Caco-2 (cell line): Measurements from ENCODE around the gene RIN3. TPM values are rescaled to one million over a fixed set of nuclear protein-coding genes. Genes with fewer than 3 reads are reported as not detected.

Source experiments
- BruUV-seq: library from RNA; stranded (reverse); fragments of 400-500 nt; replicated peaks from 2 replicates; lab custom pipeline; 2021; lab: Mats Ljungman, UMichigan
- CTCF ChIA-PET: fragments of 300-600 bp; sonication (Branson Sonifier 250); formaldehyde crosslinking; loops from one replicate; lab custom pipeline; 2022; ENCODE audit warnings: antibody characterized with exemption; lab: Charles Lee
- POLR2A ChIA-PET: fragments of 300-600 bp; sonication (Branson Sonifier 250); formaldehyde crosslinking; loops from one replicate; lab custom pipeline; 2022; ENCODE audit warnings: antibody characterized with exemption; lab: Charles Lee
- DNase-seq, 2 experiments: peaks; one replicate each; pipeline versions ENCODE4 v3.0.0 to v3.0.0-alpha.2; 2020 to 2022
- H3K27me3 ChIP-seq: replicated peaks from 2 replicates; pipeline ENCODE4 v1.6.0; 2011; ENCODE audit warnings: low read length; ENCODE audit not compliant: control insufficient read depth, insufficient read depth
- H3K36me3 ChIP-seq: 2 replicates; pipeline ENCODE4 v1.5.1; 2011; ENCODE audit warnings: low read length; ENCODE audit not compliant: control insufficient read depth, insufficient read depth
- H3K4me1 ChIP-seq: fragments of 250-450 bp; sonication (Bioruptor Pico); 2 replicates; pipeline ENCODE4 v1.5.1; 2020; ENCODE audit warnings: mild to moderate bottlenecking
- H3K4me3 ChIP-seq: 2 replicates; pipeline ENCODE4 v1.5.1; 2011; ENCODE audit warnings: low read depth, mild to moderate bottlenecking, control low read depth, low read length
- H3K9me3 ChIP-seq: fragments of 250-450 bp; sonication (Bioruptor Pico); 2 replicates; pipeline ENCODE4 v1.5.1; 2020; ENCODE audit warnings: mild to moderate bottlenecking, moderate library complexity
- H3K27ac Mint-ChIP-seq: one replicate; pipeline ENCODE4 v1.8.0; 2022; ENCODE audit warnings: mixed read lengths; ENCODE audit not compliant: unreplicated experiment
- H3K27me3 Mint-ChIP-seq: one replicate; pipeline ENCODE4 v1.8.0; 2022; ENCODE audit warnings: mixed read lengths; ENCODE audit not compliant: insufficient read depth, unreplicated experiment
- H3K36me3 Mint-ChIP-seq: one replicate; pipeline ENCODE4 v1.8.0; 2022; ENCODE audit warnings: mild to moderate bottlenecking, mixed read lengths; ENCODE audit not compliant: insufficient read depth, unreplicated experiment
- H3K4me1 Mint-ChIP-seq: one replicate; pipeline ENCODE4 v1.8.0; 2022; ENCODE audit warnings: low read depth, mixed read lengths; ENCODE audit not compliant: unreplicated experiment
- H3K4me3 Mint-ChIP-seq: one replicate; pipeline ENCODE4 v1.8.0; 2022; ENCODE audit warnings: mild to moderate bottlenecking, moderate library complexity, mixed read lengths; ENCODE audit not compliant: unreplicated experiment
- H3K9me3 Mint-ChIP-seq: one replicate; pipeline ENCODE4 v1.8.0; 2022; ENCODE audit warnings: mixed read lengths; ENCODE audit not compliant: unreplicated experiment
- intact Hi-C: fragments of 100-400 bp; cut with micrococcal nuclease; formaldehyde crosslinking; loops from one replicate; pipeline ENCODE4 v1.10.0; 2022; ENCODE audit not compliant: unreplicated experiment
- total RNA-seq: library from RNA; stranded (reverse); gene quantifications from 2 replicates; pipeline ENCODE4 v1.2.3, GENCODE V29; 2022
- TF ChIP-seq, protein P1 (sequence below), 2 experiments: fragments of 200-600 bp in 1 of 2; IDR thresholded peaks; 1 replicate in 1 of 2; 2 replicates in 1 of 2; pipeline versions ENCODE4 v1.5.1 to v1.8.0; 2011 to 2022; ENCODE audit warnings: antibody characterized with exemption in 1 of 2, control low read depth in 1 of 2, inconsistent platforms in 1 of 2, low read depth in 1 of 2, low read length in 1 of 2, mild to moderate bottlenecking in 1 of 2, moderate library complexity in 1 of 2; ENCODE audit not compliant: insufficient read depth in 1 of 2, severe bottlenecking in 1 of 2, unreplicated experiment in 1 of 2

RIN3 gene
- total RNA-seq, 1 experiment from 2014 or later = 20.7 TPM

DNA sequence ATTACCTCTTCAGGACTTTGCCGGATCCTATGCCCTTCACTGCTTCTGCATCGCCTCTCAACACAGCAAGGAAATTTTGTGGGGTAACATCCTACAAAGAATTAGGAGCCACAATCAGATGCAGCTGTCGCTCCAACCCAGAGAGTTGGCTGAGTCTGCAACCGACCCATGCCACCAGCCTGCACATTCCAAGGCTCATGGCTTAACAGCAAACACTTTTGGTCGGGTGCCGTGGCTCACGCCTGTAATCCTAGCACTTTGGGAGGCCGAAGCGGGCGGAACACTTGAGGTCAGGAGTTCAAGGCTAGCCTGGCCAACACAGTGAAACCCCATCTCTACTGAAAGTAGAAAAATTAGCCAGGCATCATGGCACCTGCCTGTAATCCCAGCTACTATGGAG, 202.6 kb downstream of the RIN3 start:
- TF ChIP-seq, protein P1, sequence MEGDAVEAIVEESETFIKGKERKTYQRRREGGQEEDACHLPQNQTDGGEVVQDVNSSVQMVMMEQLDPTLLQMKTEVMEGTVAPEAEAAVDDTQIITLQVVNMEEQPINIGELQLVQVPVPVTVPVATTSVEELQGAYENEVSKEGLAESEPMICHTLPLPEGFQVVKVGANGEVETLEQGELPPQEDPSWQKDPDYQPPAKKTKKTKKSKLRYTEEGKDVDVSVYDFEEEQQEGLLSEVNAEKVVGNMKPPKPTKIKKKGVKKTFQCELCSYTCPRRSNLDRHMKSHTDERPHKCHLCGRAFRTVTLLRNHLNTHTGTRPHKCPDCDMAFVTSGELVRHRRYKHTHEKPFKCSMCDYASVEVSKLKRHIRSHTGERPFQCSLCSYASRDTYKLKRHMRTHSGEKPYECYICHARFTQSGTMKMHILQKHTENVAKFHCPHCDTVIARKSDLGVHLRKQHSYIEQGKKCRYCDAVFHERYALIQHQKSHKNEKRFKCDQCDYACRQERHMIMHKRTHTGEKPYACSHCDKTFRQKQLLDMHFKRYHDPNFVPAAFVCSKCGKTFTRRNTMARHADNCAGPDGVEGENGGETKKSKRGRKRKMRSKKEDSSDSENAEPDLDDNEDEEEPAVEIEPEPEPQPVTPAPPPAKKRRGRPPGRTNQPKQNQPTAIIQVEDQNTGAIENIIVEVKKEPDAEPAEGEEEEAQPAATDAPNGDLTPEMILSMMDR (IDR thresholded peaks at IDR 0.05; ENCODE audit: insufficient read depth in 1 of 2, low read depth in 1 of 2, low read length in 1 of 2, severe bottlenecking in 1 of 2, unreplicated experiment in 1 of 2) = no peak
- Histone ChIP-seq H3K27me3 (no peaks in the 10 kb centered on the region), H3K9me3 (no peaks in the 10 kb centered on the region), H3K4me3 (no peak overlapping the region), H3K4me1 (peaks cover 13% of the 10 kb centered on the region), H3K36me3 (no peaks in the 10 kb centered on the region; the same call in 1 of the 2 replicates)
- intact Hi-C loops = no loop called here
- ChIA-PET CTCF (no interaction called here), POLR2A (no interaction called here)
- H3K36me3 Mint-ChIP-seq = peaks cover 11% of the 10 kb centered on the region
- H3K9me3 Mint-ChIP-seq = no peaks in the 10 kb centered on the region
- DNase-seq = no peak
- no peak overlapping the region for H3K4me3 Mint-ChIP-seq
- no peak overlapping the region for H3K27ac Mint-ChIP-seq
- H3K27me3 Mint-ChIP-seq = no peaks in the 10 kb centered on the region
- BruUV-seq = no TSS peak
- peaks cover 2% of the 10 kb centered on the region for H3K4me1 Mint-ChIP-seq

DNA sequence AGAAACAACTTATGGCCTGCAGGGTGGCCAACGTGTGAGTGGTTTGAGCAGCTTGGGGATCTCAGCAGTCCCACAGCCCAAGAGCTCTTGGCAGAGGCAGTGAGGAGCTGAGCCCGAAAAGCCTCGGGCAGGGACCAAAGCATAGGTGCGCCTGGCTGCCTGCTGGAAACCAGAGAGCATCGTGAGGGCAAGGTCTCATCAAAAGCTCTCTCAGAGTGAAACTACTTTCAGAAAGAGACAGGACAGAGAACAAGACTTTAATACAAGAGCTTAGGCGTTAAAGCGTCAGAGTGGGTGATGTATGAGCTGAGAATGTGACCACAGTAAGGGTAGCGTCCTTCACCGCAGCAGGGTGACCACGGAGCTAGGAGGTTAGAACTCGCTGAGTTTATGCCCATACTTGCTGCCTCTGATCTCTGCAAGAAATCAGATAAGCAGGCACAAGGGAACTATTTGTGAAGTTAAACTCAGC, 204.0 kb downstream of the RIN3 start:
- TF ChIP-seq, protein P1 (IDR thresholded peaks at IDR 0.05; ENCODE audit: insufficient read depth in 1 of 2, low read depth in 1 of 2, low read length in 1 of 2, severe bottlenecking in 1 of 2, unreplicated experiment in 1 of 2) = no peak
- H3K4me3 Mint-ChIP-seq = no peak overlapping the region
- no peak overlapping the region for H3K27ac Mint-ChIP-seq
- H3K4me1 ChIP-seq = peaks cover 13% of the 10 kb centered on the region
- H3K9me3 Mint-ChIP-seq = no peaks in the 10 kb centered on the region
- no peak for DNase-seq
- H3K36me3 Mint-ChIP-seq = peaks cover 8% of the 10 kb centered on the region
- no peaks in the 10 kb centered on the region for H3K27me3 ChIP-seq
- no TSS peak for BruUV-seq
- intact Hi-C loops = no loop called here
- ChIA-PET POLR2A (interaction anchor here (0.6 kb wide), 1 partner anchor 31 kb away, joined by 4 read pairs; the partner anchor contains the start of gene LGMN), CTCF (interaction anchor here (1.1 kb wide), 1 partner anchor 31 kb away, joined by 4 read pairs; the partner anchor contains the start of gene LGMN)
- H3K9me3 ChIP-seq = no peaks in the 10 kb centered on the region
- H3K27me3 Mint-ChIP-seq = no peaks in the 10 kb centered on the region
- H3K4me3 ChIP-seq = no peak overlapping the region
- no peaks in the 10 kb centered on the region; the same call in 1 of the 2 replicates for H3K36me3 ChIP-seq
- peaks cover 10% of the 10 kb centered on the region for H3K4me1 Mint-ChIP-seq

DNA sequence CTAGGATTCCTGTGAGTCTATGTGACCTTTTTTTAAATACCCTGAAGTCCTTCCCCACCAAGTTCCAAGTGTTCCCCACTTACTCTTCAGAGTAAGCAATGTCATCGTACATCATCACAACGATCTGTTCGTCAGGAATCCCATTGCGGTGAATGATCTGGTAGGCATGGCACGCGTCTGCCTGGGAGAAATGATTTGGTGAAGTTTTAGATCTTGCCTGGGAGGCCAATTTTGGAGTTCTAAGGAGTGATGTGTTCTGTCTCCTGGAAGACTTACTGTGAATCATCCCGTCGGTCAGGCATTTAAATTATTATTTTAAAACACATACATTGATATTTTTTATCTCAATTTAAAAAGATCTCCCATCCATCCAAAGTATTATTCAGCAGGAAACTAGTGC, 205.1 kb downstream of the RIN3 start:
- BruUV-seq = no TSS peak
- Histone ChIP-seq H3K9me3 (no peaks in the 10 kb centered on the region), H3K36me3 (no peaks in the 10 kb centered on the region; the same call in 1 of the 2 replicates), H3K4me3 (no peak overlapping the region), H3K4me1 (peaks cover 18% of the 10 kb centered on the region), H3K27me3 (no peaks in the 10 kb centered on the region)
- Mint-ChIP-seq H3K4me3 (no peak overlapping the region), H3K36me3 (peaks cover 17% of the 10 kb centered on the region), H3K9me3 (no peaks in the 10 kb centered on the region), H3K4me1 (peaks cover 10% of the 10 kb centered on the region), H3K27me3 (no peaks in the 10 kb centered on the region), H3K27ac (no peak overlapping the region)
- no peak for DNase-seq
- CTCF ChIA-PET = interaction anchor here (0.6 kb wide), 1 partner anchor 447 kb away, joined by 3 read pairs; no protein-coding TSS in a partner anchor
- intact Hi-C loops = no loop called here
- POLR2A ChIA-PET = no interaction called here
- TF ChIP-seq, protein P1 (IDR thresholded peaks at IDR 0.05; ENCODE audit: insufficient read depth in 1 of 2, low read depth in 1 of 2, low read length in 1 of 2, severe bottlenecking in 1 of 2, unreplicated experiment in 1 of 2) = no peak
